GM12874 (cell line): Measurements from ENCODE around the gene DAB2.

Experiments
- CTCF ChIP-seq: IDR thresholded peaks from 2 replicates; pipeline ENCODE4 v1.5.1; 2011; ENCODE audit warnings: low read depth, mild to moderate bottlenecking, control low read depth, low read length, moderate library complexity; ENCODE audit not compliant: insufficient read depth

Gene DAB2

DNA sequence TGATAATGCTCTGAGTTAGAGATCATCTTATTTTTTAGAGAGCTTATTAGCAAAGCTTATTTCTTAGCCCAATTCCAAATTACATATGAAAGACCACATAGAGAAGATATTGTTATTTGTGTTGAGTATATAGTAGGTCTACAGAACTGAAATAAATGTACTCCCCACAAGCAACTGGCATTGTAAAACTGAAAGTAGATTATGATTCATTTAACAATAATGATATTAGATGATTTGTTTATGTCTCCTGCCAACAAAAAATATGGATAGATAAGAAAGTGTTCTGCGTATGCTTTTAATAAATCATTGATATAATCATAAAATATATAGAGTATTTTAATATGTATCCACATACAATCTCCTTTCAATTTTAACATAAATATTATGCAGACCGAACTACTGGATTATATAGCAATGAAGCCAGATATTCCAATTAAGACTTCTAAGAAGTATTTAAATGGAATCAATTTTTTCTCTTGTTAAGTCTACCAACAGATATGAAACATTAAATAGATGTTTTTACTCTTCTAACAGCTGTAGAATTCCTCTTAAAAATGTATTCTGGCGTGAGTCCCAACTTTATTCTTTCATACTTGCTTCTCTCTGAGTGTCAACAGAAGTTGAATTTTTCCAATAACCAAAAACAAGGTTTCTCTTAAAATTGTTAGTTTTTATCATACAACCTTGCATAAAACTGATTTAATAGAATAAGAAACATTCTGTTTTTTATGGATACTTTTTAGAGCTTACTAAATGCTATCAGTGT, 15.6 kb upstream of the DAB2 start:
- no peak for TF ChIP-seq CTCF

GRCh38 chr5:39439582-39440162, 14.9 kb upstream of the DAB2 start:
- no peak for TF ChIP-seq CTCF

- no peak for TF ChIP-seq CTCF
These were observed 12.7 kb upstream of the DAB2 start for GRCh38 chr5:39437467-39437866.

- TF ChIP-seq CTCF = no peak
These were observed 9.1 kb upstream of the DAB2 start for GRCh38 chr5:39433848-39434247.

DNA sequence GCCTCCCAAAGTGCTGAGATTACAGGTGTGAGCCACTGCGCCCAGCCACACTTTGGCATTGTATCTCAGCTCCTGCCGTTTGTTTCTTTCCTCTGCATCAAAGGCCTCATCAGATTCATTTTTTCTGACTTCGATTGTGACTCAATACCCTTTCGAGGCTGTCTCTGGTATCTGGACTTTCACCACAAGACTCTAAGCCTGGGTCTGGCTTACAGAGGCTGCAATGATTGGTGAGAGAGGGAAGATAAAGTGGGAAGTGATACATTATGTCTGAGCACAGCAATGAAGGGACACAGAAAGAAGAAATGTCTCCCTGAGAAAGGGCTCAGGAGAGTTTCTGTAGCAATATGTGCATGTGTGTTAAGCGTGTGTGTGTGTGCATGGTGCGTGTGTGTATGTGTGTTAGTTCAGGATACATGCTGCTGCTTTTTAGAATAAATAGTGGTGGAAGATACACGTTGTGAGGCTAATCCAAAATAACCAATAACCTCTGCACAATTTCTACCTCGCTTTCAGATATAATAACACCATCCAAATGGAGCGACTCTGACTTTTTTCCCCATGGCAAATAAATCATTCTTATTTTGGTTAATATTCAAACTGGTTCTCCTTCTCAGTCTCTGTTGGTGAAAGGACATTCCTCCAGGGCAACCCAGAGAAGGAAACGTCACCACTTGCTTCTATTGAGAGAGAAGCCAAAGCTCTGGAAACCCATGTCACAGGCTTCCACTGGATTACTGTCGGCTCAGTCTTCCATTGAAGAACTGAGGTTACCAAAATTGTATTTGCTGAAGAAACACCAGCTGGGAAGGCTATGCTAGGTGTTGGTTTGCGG, 8.1 kb upstream of the DAB2 start:
- TF ChIP-seq CTCF = no peak

DNA sequence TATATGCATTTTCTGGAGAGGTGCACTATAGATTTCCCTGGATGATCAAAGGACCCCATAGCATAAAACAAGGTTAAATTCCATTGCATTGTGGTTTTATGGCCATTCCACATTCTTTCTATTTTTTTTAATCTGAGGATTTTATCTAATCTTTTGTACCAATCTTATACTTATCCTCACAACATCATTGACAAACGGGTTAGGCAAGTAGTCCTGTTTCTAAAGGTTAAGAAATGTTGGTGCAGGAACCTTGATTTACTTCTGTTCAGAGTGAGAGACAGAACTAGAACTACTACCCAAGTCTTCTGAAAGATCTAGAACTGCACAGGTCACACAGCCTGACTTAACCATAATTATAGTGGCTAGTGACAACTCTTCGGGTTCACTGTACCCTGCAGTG, 5.7 kb upstream of the DAB2 start:
- TF ChIP-seq CTCF = no peak

GRCh38 chr5:39428640-39429039, 3.9 kb upstream of the DAB2 start:
- no peak for TF ChIP-seq CTCF
